ENCODE measurements around the gene SCAPER.

GRCh38 chr15:76338486-76339304 is 566.4 kb downstream of the SCAPER start:
- TF ChIP-seq CTCF (IDR thresholded peaks at IDR 0.05 in 4 of 5, conservative IDR thresholded peaks at IDR 0.05 in 1 of 5) (no peak), POLR2A (IDR thresholded peaks at IDR 0.05) (no peak)
